Jurkat, Clone E6-1 (cell line): ENCODE measurements around the gene TMX3. TPM values are rescaled to one million over a fixed set of nuclear protein-coding genes. Genes with fewer than 3 reads are reported as not detected.

Experiments
- DNase-seq: peaks from one replicate; pipeline ENCODE4 v3.0.0-alpha.2; 2011; ENCODE audit warnings: low read depth, low spot score
- H3K4me3 ChIP-seq: 2 replicates; pipeline ENCODE4 v1.5.1; 2011; ENCODE audit warnings: mild to moderate bottlenecking, low read length, control low read depth, moderate library complexity
- polyA plus RNA-seq: library from polyadenylated mRNA; unstranded; fragments of >200 nt; gene quantifications from one replicate; pipeline ENCODE4 v1.2.1, GENCODE V29; 2012; ENCODE audit warnings: missing spikeins; ENCODE audit not compliant: insufficient read length, insufficient read depth

TMX3 gene
- polyA plus RNA-seq = 38.0 TPM

- DNase-seq = peak; percentile 93
- peak within 1 kb of the TSS; percentile 89 for H3K4me3 ChIP-seq
Observed at GRCh38 chr18:68714712-68715496, at the start of gene TMX3. Gene TMX3 (minus strand): TSS chr18:68715108. CDS start chr18:68714981, 127 bp downstream.

GRCh38 chr18:68764016-68764415 lies 49.1 kb upstream of the TMX3 start:
- H3K4me3 ChIP-seq = no peak overlapping the region
- DNase-seq = no peak

- no peak for DNase-seq
- H3K4me3 ChIP-seq = no peak overlapping the region
Observed at GRCh38 chr18:68763083-68763482, 48.2 kb upstream of the TMX3 start.

- DNase-seq = no peak
- no peak overlapping the region for H3K4me3 ChIP-seq
Observed at GRCh38 chr18:68759308-68759707, 44.4 kb upstream of the TMX3 start.

GRCh38 chr18:68757126-68757525 lies 42.2 kb upstream of the TMX3 start:
- no peak overlapping the region for H3K4me3 ChIP-seq
- no peak for DNase-seq

- no peak for DNase-seq
- no peak overlapping the region for H3K4me3 ChIP-seq
Observed at GRCh38 chr18:68742206-68742605, 27.3 kb upstream of the TMX3 start.

GRCh38 chr18:68740966-68741365 lies 26.1 kb upstream of the TMX3 start:
- no peak for DNase-seq

GRCh38 chr18:68739462-68739861 lies 24.6 kb upstream of the TMX3 start:
- H3K4me3 ChIP-seq = no peak overlapping the region
- no peak for DNase-seq

More at GRCh38 chr18:68740966-68741365, 26.1 kb upstream of the TMX3 start:
- no peak overlapping the region for H3K4me3 ChIP-seq

- DNase-seq = no peak
- no peak overlapping the region for H3K4me3 ChIP-seq
Observed at GRCh38 chr18:68738564-68738963, 23.7 kb upstream of the TMX3 start.

GRCh38 chr18:68735483-68736343 lies 20.8 kb upstream of the TMX3 start:
- H3K4me3 ChIP-seq = no peak overlapping the region
- peak; percentile 25 for DNase-seq

- no peak for DNase-seq
- no peak overlapping the region for H3K4me3 ChIP-seq
Observed at GRCh38 chr18:68734308-68734707, 19.4 kb upstream of the TMX3 start.

GRCh38 chr18:68733707-68734106 lies 18.8 kb upstream of the TMX3 start:
- DNase-seq = no peak

GRCh38 chr18:68728081-68728700 lies 13.3 kb upstream of the TMX3 start:
- no peak for DNase-seq
- no peak overlapping the region for H3K4me3 ChIP-seq

More at GRCh38 chr18:68733707-68734106, 18.8 kb upstream of the TMX3 start:
- no peak overlapping the region for H3K4me3 ChIP-seq

GRCh38 chr18:68727506-68727905 lies 12.6 kb upstream of the TMX3 start:
- DNase-seq = no peak
- no peak overlapping the region for H3K4me3 ChIP-seq

GRCh38 chr18:68725346-68725745 lies 10.4 kb upstream of the TMX3 start:
- no peak for DNase-seq
- no peak overlapping the region for H3K4me3 ChIP-seq

GRCh38 chr18:68724021-68724420 lies 9.1 kb upstream of the TMX3 start:
- H3K4me3 ChIP-seq = no peak overlapping the region
- DNase-seq = no peak

GRCh38 chr18:68723539-68723938 lies 8.6 kb upstream of the TMX3 start:
- H3K4me3 ChIP-seq = no peak overlapping the region
- DNase-seq = no peak

- H3K4me3 ChIP-seq = no peak overlapping the region
- no peak for DNase-seq
Observed at GRCh38 chr18:68722821-68723220, 7.9 kb upstream of the TMX3 start.

GRCh38 chr18:68721681-68722583 lies 7.0 kb upstream of the TMX3 start:
- H3K4me3 ChIP-seq = peak overlapping the region; percentile 24
- peak; percentile 33 for DNase-seq
